ENCODE results near the gene DEDD. TPM values are rescaled to one million over a fixed set of nuclear protein-coding genes. Genes with fewer than 3 reads are reported as not detected.

DEDD gene
- polyA plus RNA-seq, 2 of the 4 experiments (the other 2 are of a cell fraction): 25.3 to 38.4 TPM

DNA sequence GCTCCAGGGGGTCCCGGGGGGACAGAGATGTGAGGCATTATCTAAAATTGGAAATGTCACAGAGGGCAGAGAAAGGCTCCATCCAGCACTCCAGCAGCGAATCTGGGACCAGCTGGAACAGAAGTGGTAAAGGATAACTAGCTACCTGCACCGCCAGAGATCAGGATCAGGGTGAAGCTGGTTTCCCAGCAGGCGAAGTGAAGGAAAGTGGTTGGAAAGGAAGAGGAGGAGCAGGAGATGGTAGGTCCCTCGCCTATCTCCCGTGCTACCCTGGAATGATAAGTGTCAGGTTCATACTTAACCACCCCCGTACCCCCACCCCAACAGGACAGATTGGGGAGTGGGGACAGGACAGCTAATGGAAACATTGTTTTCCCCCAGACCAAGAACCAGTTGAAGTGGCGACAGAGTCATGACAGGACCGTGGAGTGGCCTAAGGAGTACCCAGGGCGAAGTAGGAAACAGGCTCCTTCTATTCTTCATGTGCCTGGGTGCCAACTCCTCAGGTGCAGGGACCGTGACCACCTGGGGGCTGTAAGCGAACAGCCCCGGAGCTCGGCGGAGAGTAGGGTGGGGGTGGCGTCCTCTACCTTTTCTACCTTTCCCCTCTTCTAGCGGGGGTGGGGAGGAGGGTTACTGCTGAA is 44.1 kb upstream of the DEDD start:
- no peak for DNase-seq (ENCODE audit: low read depth in 1 of 2, low spot score in 1 of 2)
- 27% methylated on average over 12 of the region's 17 CpGs for WGBS (ENCODE audit: missing lambda C conversion rate)
- Histone ChIP-seq H3K4me3 (peak overlapping the region; percentile 63), H3K4me2 (peak overlapping the region; percentile 93), H3K4me1 (peaks cover 11% of the 10 kb centered on the region; the same call in 2 of the 3 replicates), H3K9me3 (no peaks in the 10 kb centered on the region), H3K27ac (peak overlapping the region; percentile 83 to 91)
- TF ChIP-seq GATA3 (IDR thresholded peaks at IDR 0.05; ENCODE audit: borderline replicate concordance) (no peak), HEYL (CRISPR knock-in tag; IDR thresholded peaks at IDR 0.05) (no peak), RNF2 (IDR thresholded peaks at IDR 0.05; ENCODE audit: borderline replicate concordance, low read depth) (no peak), HOXB13 (CRISPR knock-in tag; IDR thresholded peaks at IDR 0.05; ENCODE audit: low read depth) (no peak), NR3C1 (IDR thresholded peaks at IDR 0.05) (no peak), ESRRA (IDR thresholded peaks at IDR 0.05; ENCODE audit: borderline replicate concordance, low read length) (no peak), RCOR1 (IDR thresholded peaks at IDR 0.05; ENCODE audit: low read depth, low read length) (no peak), ZSCAN20 (CRISPR knock-in tag; IDR thresholded peaks at IDR 0.05) (no peak), MAFK (IDR thresholded peaks at IDR 0.05; ENCODE audit: partially characterized antibody) (no peak), HOXB5 (CRISPR knock-in tag; IDR thresholded peaks at IDR 0.05) (no peak)
- TF ChIP-seq, protein P1, sequence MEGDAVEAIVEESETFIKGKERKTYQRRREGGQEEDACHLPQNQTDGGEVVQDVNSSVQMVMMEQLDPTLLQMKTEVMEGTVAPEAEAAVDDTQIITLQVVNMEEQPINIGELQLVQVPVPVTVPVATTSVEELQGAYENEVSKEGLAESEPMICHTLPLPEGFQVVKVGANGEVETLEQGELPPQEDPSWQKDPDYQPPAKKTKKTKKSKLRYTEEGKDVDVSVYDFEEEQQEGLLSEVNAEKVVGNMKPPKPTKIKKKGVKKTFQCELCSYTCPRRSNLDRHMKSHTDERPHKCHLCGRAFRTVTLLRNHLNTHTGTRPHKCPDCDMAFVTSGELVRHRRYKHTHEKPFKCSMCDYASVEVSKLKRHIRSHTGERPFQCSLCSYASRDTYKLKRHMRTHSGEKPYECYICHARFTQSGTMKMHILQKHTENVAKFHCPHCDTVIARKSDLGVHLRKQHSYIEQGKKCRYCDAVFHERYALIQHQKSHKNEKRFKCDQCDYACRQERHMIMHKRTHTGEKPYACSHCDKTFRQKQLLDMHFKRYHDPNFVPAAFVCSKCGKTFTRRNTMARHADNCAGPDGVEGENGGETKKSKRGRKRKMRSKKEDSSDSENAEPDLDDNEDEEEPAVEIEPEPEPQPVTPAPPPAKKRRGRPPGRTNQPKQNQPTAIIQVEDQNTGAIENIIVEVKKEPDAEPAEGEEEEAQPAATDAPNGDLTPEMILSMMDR (IDR thresholded peaks at IDR 0.05): no peak
- ChIA-PET CTCF (interaction anchor here (0.6 to 2.2 kb wide), 7 partner anchors 9 to 206 kb away, joined by 3 to 16 read pairs (median 4); partner anchors contain the start of gene PPOX), POLR2A (interaction anchor here (0.8 to 2.2 kb wide), 6 partner anchors 10 to 49 kb away, joined by 3 to 25 read pairs (median 4); partner anchors contain the start of genes DEDD, PPOX, TOMM40L and UFC1)
- no peak for FAIRE-seq
- ATAC-seq: peak; percentile 27 to 41; a peak in 4 of 6 replicates

DNA sequence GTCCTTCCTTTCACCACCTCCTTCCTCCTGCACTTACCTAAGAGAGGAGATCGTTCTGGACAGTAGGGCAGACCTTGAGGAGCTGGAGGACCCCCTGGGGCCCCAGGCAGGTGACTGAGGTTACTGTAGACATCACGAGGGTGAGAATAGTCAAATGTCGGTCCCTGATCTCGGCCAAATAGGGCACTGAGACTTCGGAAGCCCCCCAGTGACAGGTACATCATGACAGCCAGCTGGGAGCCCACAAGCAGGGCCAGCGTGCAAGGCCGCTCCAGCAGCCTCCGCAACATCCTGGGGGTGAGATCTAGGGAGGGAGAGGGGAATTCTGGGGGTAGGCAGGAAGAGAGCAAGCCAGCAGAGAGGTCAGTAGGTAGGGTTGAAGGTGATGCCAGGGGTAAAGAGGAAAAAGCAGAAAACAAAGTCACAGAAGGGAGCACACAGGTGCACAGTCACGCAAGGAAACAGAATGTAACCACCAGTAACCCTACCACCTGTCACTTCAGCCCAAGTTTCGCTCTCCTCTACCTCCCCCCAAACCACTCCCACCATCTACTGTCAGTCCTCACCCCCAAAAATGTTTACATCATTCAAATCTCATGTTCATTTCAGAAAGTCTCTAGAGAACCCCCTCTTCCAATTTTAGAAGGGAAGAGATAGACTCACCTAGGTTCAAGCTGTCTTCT is 43.4 kb upstream of the DEDD start:
- CTCF ChIA-PET: interaction anchor here (1.1 to 2.2 kb wide), 7 partner anchors 10 to 206 kb away, joined by 4 to 16 read pairs (median 4); partner anchors contain the start of gene PPOX
- ATAC-seq (no peak), FAIRE-seq (no peak)

DNA sequence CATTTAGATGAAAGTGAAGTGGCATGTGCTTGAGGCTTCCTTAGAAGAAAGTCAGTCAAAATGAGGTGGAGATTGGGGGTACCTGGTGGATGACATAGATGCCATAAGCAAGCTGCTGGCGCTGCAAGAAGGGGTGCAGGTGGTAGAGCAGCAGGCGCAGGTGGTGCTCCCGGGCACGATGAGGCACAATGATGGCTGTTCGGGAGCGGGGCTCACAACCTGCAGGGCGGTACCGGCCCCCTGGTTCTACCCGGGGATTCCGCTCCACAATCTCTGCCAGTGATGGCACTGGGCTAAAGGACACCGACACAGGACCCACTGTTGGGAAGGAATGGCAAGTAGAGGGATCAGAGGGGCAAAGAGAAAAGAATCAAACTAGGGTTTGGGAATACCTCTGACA is 42.4 kb upstream of the DEDD start:
- 90% methylated on average over 11 of the region's 11 CpGs for WGBS (ENCODE audit: missing lambda C conversion rate)
- Histone ChIP-seq H3K9me3 (no peaks in the 10 kb centered on the region), H3K27ac (no peak overlapping the region), H3K4me3 (no peak overlapping the region), H3K4me1 (peaks cover 11% of the 10 kb centered on the region; the same call in 2 of the 3 replicates), H3K4me2 (no peak overlapping the region)
- no peak for DNase-seq (ENCODE audit: low read depth in 1 of 2, low spot score in 1 of 2)
- no peak for FAIRE-seq
- ChIA-PET POLR2A (no interaction called here), CTCF (interaction anchor here (1.5 to 2.2 kb wide), 3 partner anchors 9 to 19 kb away, joined by 4 to 16 read pairs (median 4); partner anchors contain the start of gene PPOX)
- ATAC-seq: no peak
- TF ChIP-seq PHF8 (IDR thresholded peaks at IDR 0.05; ENCODE audit: borderline replicate concordance, low read depth): no peak
- TF ChIP-seq RCOR1 (IDR thresholded peaks at IDR 0.05; ENCODE audit: low read depth, low read length): no peak
- TF ChIP-seq MAFK (IDR thresholded peaks at IDR 0.05; ENCODE audit: partially characterized antibody): no peak

More for the DNA sequence above, 43.4 kb upstream of the DEDD start:
- Histone ChIP-seq H3K27ac (no peak overlapping the region), H3K4me2 (peak overlapping the region; percentile 93), H3K9me3 (no peaks in the 10 kb centered on the region), H3K4me1 (peaks cover 11% of the 10 kb centered on the region; the same call in 2 of the 3 replicates), H3K4me3 (peak overlapping the region; percentile 63; the same call in 1 of the 3 replicates)
- POLR2A ChIA-PET: interaction anchor here (1.7 to 2.2 kb wide), 2 partner anchors 10 to 43 kb away, joined by 4 to 25 read pairs; partner anchors contain the start of genes DEDD and PPOX
- no peak for TF ChIP-seq FOSB (CRISPR knock-in tag; IDR thresholded peaks at IDR 0.05)
- no peak for TF ChIP-seq ZNF302 (CRISPR knock-in tag; IDR thresholded peaks at IDR 0.05)
- no peak for TF ChIP-seq CHD2 (IDR thresholded peaks at IDR 0.05; ENCODE audit: low read length, partially characterized antibody)
- TF ChIP-seq SREBF2 (IDR thresholded peaks at IDR 0.05): no peak
- DNase-seq (ENCODE audit: low read depth in 1 of 2, low spot score in 1 of 2): no peak
- WGBS (ENCODE audit: missing lambda C conversion rate): 94% methylated on average over 7 of the region's 10 CpGs

All from A549 (cell line).